Measurements from ENCODE around the gene ACCS.

Gene ACCS

GRCh38 chr11:44094260-44094868 is 28.3 kb downstream of the ACCS start:
- DNase-seq: peak; percentile 89

GRCh38 chr11:44095506-44096359 is 29.7 kb downstream of the ACCS start, which contains the start of gene EXT2:
TSS of gene EXT2 (plus strand) at chr11:44095678. CDS start at chr11:44107713, 12,035 bp downstream.
- DNase-seq: peak; percentile 92

GRCh38 chr11:44096360-44097185 is 30.5 kb downstream of the ACCS start:
- DNase-seq: no peak

- no peak for DNase-seq
Observed at GRCh38 chr11:44097821-44098220, 31.8 kb downstream of the ACCS start.

GRCh38 chr11:44101098-44101497 is 35.0 kb downstream of the ACCS start:
- DNase-seq: no peak

- DNase-seq: peak; percentile 29
Observed at GRCh38 chr11:44104481-44105294, 38.6 kb downstream of the ACCS start.

- DNase-seq: no peak
Observed at GRCh38 chr11:44108260-44108659, 42.2 kb downstream of the ACCS start.

GRCh38 chr11:44110231-44110679 is 44.2 kb downstream of the ACCS start:
- DNase-seq: peak; percentile 73

GRCh38 chr11:44112091-44112821 is 46.2 kb downstream of the ACCS start:
- DNase-seq: no peak

GRCh38 chr11:44113018-44113417 is 46.9 kb downstream of the ACCS start:
- DNase-seq: no peak

GRCh38 chr11:44113572-44113971 is 47.5 kb downstream of the ACCS start:
- no peak for DNase-seq

- no peak for DNase-seq
Observed at GRCh38 chr11:44116234-44116830, 50.3 kb downstream of the ACCS start.

GRCh38 chr11:44120169-44120568 is 54.1 kb downstream of the ACCS start:
- no peak for DNase-seq

- DNase-seq: no peak
Observed at GRCh38 chr11:44125598-44125997, 59.5 kb downstream of the ACCS start.

GRCh38 chr11:44126304-44126703 is 60.2 kb downstream of the ACCS start:
- DNase-seq: no peak

GRCh38 chr11:44127130-44127529 is 61.1 kb downstream of the ACCS start:
- DNase-seq: no peak

- DNase-seq: no peak
Observed at GRCh38 chr11:44128729-44129128, 62.7 kb downstream of the ACCS start.

GRCh38 chr11:44130751-44131150 is 64.7 kb downstream of the ACCS start:
- DNase-seq: no peak

GRCh38 chr11:44133335-44133946 is 67.4 kb downstream of the ACCS start:
- peak; percentile 12 for DNase-seq

All from activated CD4-positive, alpha-beta T cell treated with anti-CD3 and anti-CD28 coated beads, Interleukin-2, Interleukin-6, amounts not matched to agents 100 ng/mL and 50 ng/mL, durations not matched to agents 16 hours and 8 hours (primary cell).